ENCODE results near the gene MAGI2. TPM values are rescaled to one million over a fixed set of nuclear protein-coding genes. Genes with fewer than 3 reads are reported as not detected.
"Not testable (repeated sequence)": the region's sequence is repeated elsewhere in the genome, so short reads cannot be mapped to it uniquely, and the experiment has no call there.

The MAGI2 gene
- polyA plus RNA-seq, 4 donors, result 0.22 to 2.1 (median 1.5) TPM

GRCh38 chr7:78577174-78577952 lies 876.1 kb downstream of the MAGI2 start:
- not testable (repeated sequence) for FAIRE-seq; DNase-seq; H3K4me1 ChIP-seq (ENCODE audit: control insufficient read depth in 3 of 3, insufficient read depth in 2 of 3, low read depth in 1 of 3, low read length in 2 of 3); H3K27ac ChIP-seq (ENCODE audit: low read depth in 1 of 3, low read length in 2 of 3); H3K9me3 ChIP-seq (ENCODE audit: control insufficient read depth in 2 of 2, insufficient read depth in 1 of 2, low read depth in 1 of 2, low read length in 1 of 2); H3K4me3 ChIP-seq (ENCODE audit: low read depth in 1 of 3, low read length in 3 of 3); H3K36me3 ChIP-seq (ENCODE audit: control insufficient read depth in 3 of 3, insufficient read depth in 2 of 3, low read depth in 1 of 3, low read length in 3 of 3); H3K27me3 ChIP-seq (ENCODE audit: control insufficient read depth in 3 of 3, insufficient read depth in 3 of 3, low read length in 3 of 3)
- 74 to 85% (median 79%) methylated on average over 6 to 7 of the region's 7 CpGs for WGBS, 3 donors

GRCh38 chr7:78576236-78576635 lies 877.2 kb downstream of the MAGI2 start:
- H3K9me3 ChIP-seq (ENCODE audit: control insufficient read depth in 2 of 2, insufficient read depth in 1 of 2, low read depth in 1 of 2, low read length in 1 of 2), result no peaks in the 10 kb centered on the region
- DNase-seq (no peak), FAIRE-seq (no peak)
- H3K27me3 ChIP-seq (ENCODE audit: control insufficient read depth in 3 of 3, insufficient read depth in 3 of 3, low read length in 3 of 3), result no peaks in the 10 kb centered on the region
- H3K36me3 ChIP-seq (ENCODE audit: control insufficient read depth in 3 of 3, insufficient read depth in 2 of 3, low read depth in 1 of 3, low read length in 3 of 3), result no peaks in the 10 kb centered on the region
- no peak overlapping the region for H3K4me3 ChIP-seq (ENCODE audit: low read depth in 1 of 3, low read length in 3 of 3)
- H3K4me1 ChIP-seq (ENCODE audit: control insufficient read depth in 3 of 3, insufficient read depth in 2 of 3, low read depth in 1 of 3, low read length in 2 of 3), result no peaks in the 10 kb centered on the region
- no peak overlapping the region for H3K27ac ChIP-seq (ENCODE audit: low read depth in 1 of 3, low read length in 2 of 3)

GRCh38 chr7:78571292-78571691 lies 882.2 kb downstream of the MAGI2 start:
- FAIRE-seq (no peak), DNase-seq (no peak)
- Histone ChIP-seq H3K36me3 (ENCODE audit: control insufficient read depth in 3 of 3, insufficient read depth in 2 of 3, low read depth in 1 of 3, low read length in 3 of 3) (no peaks in the 10 kb centered on the region), H3K27me3 (ENCODE audit: control insufficient read depth in 3 of 3, insufficient read depth in 3 of 3, low read length in 3 of 3) (no peaks in the 10 kb centered on the region), H3K27ac (ENCODE audit: low read depth in 1 of 3, low read length in 2 of 3) (no peak overlapping the region), H3K9me3 (ENCODE audit: control insufficient read depth in 2 of 2, insufficient read depth in 1 of 2, low read depth in 1 of 2, low read length in 1 of 2) (no peaks in the 10 kb centered on the region), H3K4me3 (ENCODE audit: low read depth in 1 of 3, low read length in 3 of 3) (no peak overlapping the region), H3K4me1 (ENCODE audit: control insufficient read depth in 3 of 3, insufficient read depth in 2 of 3, low read depth in 1 of 3, low read length in 2 of 3) (no peaks in the 10 kb centered on the region)
- WGBS, 3 donors, result 50 to 86% (median 73%) methylated on average over 1 of the region's 1 CpG

- H3K4me3 ChIP-seq (ENCODE audit: low read depth in 1 of 3, low read length in 3 of 3), result no peak overlapping the region
- H3K27ac ChIP-seq (ENCODE audit: low read depth in 1 of 3, low read length in 2 of 3), result no peak overlapping the region
- FAIRE-seq, result no peak
- no peak for DNase-seq
- H3K27me3 ChIP-seq (ENCODE audit: control insufficient read depth in 3 of 3, insufficient read depth in 3 of 3, low read length in 3 of 3), result no peaks in the 10 kb centered on the region
- H3K4me1 ChIP-seq (ENCODE audit: control insufficient read depth in 3 of 3, insufficient read depth in 2 of 3, low read depth in 1 of 3, low read length in 2 of 3), result no peaks in the 10 kb centered on the region
- WGBS, 3 donors, result 78 to 86% (median 85%) methylated on average over 4 of the region's 4 CpGs
- no peaks in the 10 kb centered on the region for H3K36me3 ChIP-seq (ENCODE audit: control insufficient read depth in 3 of 3, insufficient read depth in 2 of 3, low read depth in 1 of 3, low read length in 3 of 3)
- no peaks in the 10 kb centered on the region for H3K9me3 ChIP-seq (ENCODE audit: control insufficient read depth in 2 of 2, insufficient read depth in 1 of 2, low read depth in 1 of 2, low read length in 1 of 2)
Measured at GRCh38 chr7:78568690-78569089, 884.8 kb downstream of the MAGI2 start.

- DNase-seq, result no peak
- FAIRE-seq, result no peak
- 66 to 80% (median 74%) methylated on average over 2 of the region's 2 CpGs for WGBS, 3 donors
- H3K27me3 ChIP-seq (ENCODE audit: control insufficient read depth in 3 of 3, insufficient read depth in 3 of 3, low read length in 3 of 3), result no peaks in the 10 kb centered on the region
- no peaks in the 10 kb centered on the region for H3K36me3 ChIP-seq (ENCODE audit: control insufficient read depth in 3 of 3, insufficient read depth in 2 of 3, low read depth in 1 of 3, low read length in 3 of 3)
- no peaks in the 10 kb centered on the region for H3K4me1 ChIP-seq (ENCODE audit: control insufficient read depth in 3 of 3, insufficient read depth in 2 of 3, low read depth in 1 of 3, low read length in 2 of 3)
- H3K4me3 ChIP-seq (ENCODE audit: low read depth in 1 of 3, low read length in 3 of 3), result no peak overlapping the region
- no peak overlapping the region for H3K27ac ChIP-seq (ENCODE audit: low read depth in 1 of 3, low read length in 2 of 3)
- H3K9me3 ChIP-seq (ENCODE audit: control insufficient read depth in 2 of 2, insufficient read depth in 1 of 2, low read depth in 1 of 2, low read length in 1 of 2), result no peaks in the 10 kb centered on the region
Measured at GRCh38 chr7:78567836-78568235, 885.6 kb downstream of the MAGI2 start.

GRCh38 chr7:78565784-78566183 lies 887.7 kb downstream of the MAGI2 start:
- Histone ChIP-seq H3K36me3 (ENCODE audit: control insufficient read depth in 3 of 3, insufficient read depth in 2 of 3, low read depth in 1 of 3, low read length in 3 of 3) (no peaks in the 10 kb centered on the region), H3K27ac (ENCODE audit: low read depth in 1 of 3, low read length in 2 of 3) (no peak overlapping the region), H3K27me3 (ENCODE audit: control insufficient read depth in 3 of 3, insufficient read depth in 3 of 3, low read length in 3 of 3) (no peaks in the 10 kb centered on the region), H3K4me3 (ENCODE audit: low read depth in 1 of 3, low read length in 3 of 3) (no peak overlapping the region), H3K4me1 (ENCODE audit: control insufficient read depth in 3 of 3, insufficient read depth in 2 of 3, low read depth in 1 of 3, low read length in 2 of 3) (no peaks in the 10 kb centered on the region), H3K9me3 (ENCODE audit: control insufficient read depth in 2 of 2, insufficient read depth in 1 of 2, low read depth in 1 of 2, low read length in 1 of 2) (no peaks in the 10 kb centered on the region)
- WGBS, 3 donors, result 65 to 67% (median 67%) methylated on average over 5 of the region's 5 CpGs
- FAIRE-seq, result no peak
- DNase-seq, result no peak

- FAIRE-seq, result no peak
- no peaks in the 10 kb centered on the region for H3K36me3 ChIP-seq (ENCODE audit: control insufficient read depth in 3 of 3, insufficient read depth in 2 of 3, low read depth in 1 of 3, low read length in 3 of 3)
- H3K27me3 ChIP-seq (ENCODE audit: control insufficient read depth in 3 of 3, insufficient read depth in 3 of 3, low read length in 3 of 3), result no peaks in the 10 kb centered on the region
- no peaks in the 10 kb centered on the region for H3K4me1 ChIP-seq (ENCODE audit: control insufficient read depth in 3 of 3, insufficient read depth in 2 of 3, low read depth in 1 of 3, low read length in 2 of 3)
- WGBS, 3 donors, result 63 to 69% (median 66%) methylated on average over 5 of the region's 5 CpGs
- no peaks in the 10 kb centered on the region for H3K9me3 ChIP-seq (ENCODE audit: control insufficient read depth in 2 of 2, insufficient read depth in 1 of 2, low read depth in 1 of 2, low read length in 1 of 2)
- no peak overlapping the region for H3K27ac ChIP-seq (ENCODE audit: low read depth in 1 of 3, low read length in 2 of 3)
- DNase-seq, result no peak
- no peak overlapping the region for H3K4me3 ChIP-seq (ENCODE audit: low read depth in 1 of 3, low read length in 3 of 3)
Measured at GRCh38 chr7:78563191-78563590, 890.3 kb downstream of the MAGI2 start.

- no peaks in the 10 kb centered on the region for H3K9me3 ChIP-seq (ENCODE audit: control insufficient read depth in 2 of 2, insufficient read depth in 1 of 2, low read depth in 1 of 2, low read length in 1 of 2)
- no peaks in the 10 kb centered on the region for H3K27me3 ChIP-seq (ENCODE audit: control insufficient read depth in 3 of 3, insufficient read depth in 3 of 3, low read length in 3 of 3)
- H3K27ac ChIP-seq (ENCODE audit: low read depth in 1 of 3, low read length in 2 of 3), result no peak overlapping the region
- FAIRE-seq (no peak), DNase-seq (no peak)
- no peak overlapping the region for H3K4me3 ChIP-seq (ENCODE audit: low read depth in 1 of 3, low read length in 3 of 3)
- H3K4me1 ChIP-seq (ENCODE audit: control insufficient read depth in 3 of 3, insufficient read depth in 2 of 3, low read depth in 1 of 3, low read length in 2 of 3), result no peaks in the 10 kb centered on the region
- H3K36me3 ChIP-seq (ENCODE audit: control insufficient read depth in 3 of 3, insufficient read depth in 2 of 3, low read depth in 1 of 3, low read length in 3 of 3), result no peaks in the 10 kb centered on the region
Measured at GRCh38 chr7:78562191-78562590, 891.3 kb downstream of the MAGI2 start.

GRCh38 chr7:78558566-78558965 lies 894.9 kb downstream of the MAGI2 start:
- Histone ChIP-seq H3K4me1 (ENCODE audit: control insufficient read depth in 3 of 3, insufficient read depth in 2 of 3, low read depth in 1 of 3, low read length in 2 of 3) (no peaks in the 10 kb centered on the region), H3K4me3 (ENCODE audit: low read depth in 1 of 3, low read length in 3 of 3) (no peak overlapping the region), H3K9me3 (ENCODE audit: control insufficient read depth in 2 of 2, insufficient read depth in 1 of 2, low read depth in 1 of 2, low read length in 1 of 2) (no peaks in the 10 kb centered on the region), H3K27me3 (ENCODE audit: control insufficient read depth in 3 of 3, insufficient read depth in 3 of 3, low read length in 3 of 3) (no peaks in the 10 kb centered on the region), H3K36me3 (ENCODE audit: control insufficient read depth in 3 of 3, insufficient read depth in 2 of 3, low read depth in 1 of 3, low read length in 3 of 3) (no peaks in the 10 kb centered on the region), H3K27ac (ENCODE audit: low read depth in 1 of 3, low read length in 2 of 3) (no peak overlapping the region)
- FAIRE-seq, result no peak
- 14 to 58% (median 17%) methylated on average over 3 of the region's 3 CpGs for WGBS, 3 donors
- DNase-seq, result no peak
